Ishikawa (cell line): Measurements from ENCODE around the gene ASPA.
A peak's percentile ranks its signal among the peaks of the same experiment; 100 is the strongest.

Experiments used
- CEBPB ChIP-seq: IDR thresholded peaks from 2 replicates; pipeline ENCODE4 v1.6.1; 2012
- CREB1 ChIP-seq: IDR thresholded peaks from 2 replicates; pipeline ENCODE4 v1.6.1; 2012; ENCODE audit warnings: low read depth
- EGR1 ChIP-seq: IDR thresholded peaks from 2 replicates; pipeline ENCODE4 v1.6.1; 2012
- EP300 ChIP-seq: IDR thresholded peaks from 2 replicates; pipeline ENCODE4 v1.6.1; 2012; ENCODE audit warnings: borderline replicate concordance
- FOXM1 ChIP-seq: IDR thresholded peaks from 2 replicates; pipeline ENCODE4 v1.6.1; 2012; ENCODE audit warnings: low read depth, borderline replicate concordance
- NFIC ChIP-seq: IDR thresholded peaks from 2 replicates; pipeline ENCODE4 v1.6.1; 2012
- RAD21 ChIP-seq: IDR thresholded peaks from 2 replicates; pipeline ENCODE4 v1.6.1; 2012; ENCODE audit warnings: low read depth
- TAF1 ChIP-seq: IDR thresholded peaks from 2 replicates; pipeline ENCODE4 v1.6.1; 2012; ENCODE audit warnings: low read depth, mild to moderate bottlenecking
- TCF12 ChIP-seq: IDR thresholded peaks from 2 replicates; pipeline ENCODE4 v1.6.1; 2012; ENCODE audit warnings: low read depth
- TEAD4 ChIP-seq: IDR thresholded peaks from 2 replicates; pipeline ENCODE4 v1.6.1; 2012
- YY1 ChIP-seq: IDR thresholded peaks from 2 replicates; pipeline ENCODE4 v1.6.1; 2012; ENCODE audit warnings: low read depth
- ZBTB7A ChIP-seq: IDR thresholded peaks from 2 replicates; pipeline ENCODE4 v1.6.1; 2012; ENCODE audit warnings: low read depth
- TF ChIP-seq, protein P1 (sequence below): IDR thresholded peaks from 2 replicates; pipeline ENCODE4 v1.6.1; 2012; ENCODE audit warnings: low read depth, mild to moderate bottlenecking
- TF ChIP-seq, protein P2 (sequence below): IDR thresholded peaks from 2 replicates; pipeline ENCODE4 v1.6.1; 2012
- TF ChIP-seq, protein P3 (sequence below): IDR thresholded peaks from 2 replicates; pipeline ENCODE4 v1.6.1; 2012

Gene ASPA

DNA sequence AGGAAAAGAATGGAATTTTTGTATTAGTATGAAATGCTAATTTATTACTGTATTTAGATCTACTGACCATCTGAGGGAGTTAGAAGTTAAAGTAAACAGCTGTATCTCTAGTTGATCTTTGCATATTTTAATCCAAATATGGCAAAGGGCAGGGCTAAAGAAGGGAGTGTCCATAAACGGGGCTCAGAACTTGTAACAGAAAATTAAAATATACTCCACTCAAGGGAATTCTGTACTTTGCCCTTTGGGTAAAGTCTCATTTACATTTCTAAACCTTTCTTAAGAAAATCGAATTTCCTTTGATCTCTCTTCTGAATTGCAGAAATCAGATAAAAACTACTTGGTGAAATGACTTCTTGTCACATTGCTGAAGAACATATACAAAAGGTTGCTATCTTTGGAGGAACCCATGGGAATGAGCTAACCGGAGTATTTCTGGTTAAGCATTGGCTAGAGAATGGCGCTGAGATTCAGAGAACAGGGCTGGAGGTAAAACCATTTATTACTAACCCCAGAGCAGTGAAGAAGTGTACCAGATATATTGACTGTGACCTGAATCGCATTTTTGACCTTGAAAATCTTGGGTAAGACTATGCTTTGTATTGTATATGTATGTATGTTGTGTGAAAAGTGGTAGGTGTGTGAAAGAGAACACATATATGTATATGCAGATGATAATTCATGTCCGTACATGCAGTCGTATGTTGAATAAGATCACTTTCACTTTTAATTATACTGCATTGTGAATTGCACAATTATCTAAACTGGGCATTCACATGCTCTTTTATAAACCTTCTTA is at the start of gene ASPA:
Gene ASPA, plus strand, starts transcription at position 186 of the 799 bp plus-strand sequence. Its CDS starts 163 bp downstream, at position 349.
- no peak for TF ChIP-seq RAD21
- TF ChIP-seq CREB1: no peak
- no peak for TF ChIP-seq CEBPB

DNA sequence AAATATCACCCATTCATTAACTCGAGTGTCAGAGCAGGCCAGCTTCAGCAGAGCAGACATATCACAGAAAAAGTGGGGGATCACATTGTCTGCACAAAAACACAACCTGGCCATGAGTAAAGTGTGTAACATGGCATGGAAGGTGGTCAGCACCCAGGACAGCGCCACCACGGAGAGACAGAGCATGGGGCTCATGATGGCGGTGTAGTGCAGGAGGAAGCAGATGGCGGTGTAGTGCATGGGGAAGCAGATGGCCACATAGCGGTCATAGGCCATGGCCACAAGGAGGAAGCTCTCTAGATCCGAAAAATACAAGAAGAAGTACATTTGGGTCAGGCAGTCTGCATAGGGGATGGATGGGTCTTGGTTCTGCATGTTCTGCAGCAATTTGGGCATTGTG is 42.6 kb upstream of the ASPA start:
- TF ChIP-seq, protein P1, sequence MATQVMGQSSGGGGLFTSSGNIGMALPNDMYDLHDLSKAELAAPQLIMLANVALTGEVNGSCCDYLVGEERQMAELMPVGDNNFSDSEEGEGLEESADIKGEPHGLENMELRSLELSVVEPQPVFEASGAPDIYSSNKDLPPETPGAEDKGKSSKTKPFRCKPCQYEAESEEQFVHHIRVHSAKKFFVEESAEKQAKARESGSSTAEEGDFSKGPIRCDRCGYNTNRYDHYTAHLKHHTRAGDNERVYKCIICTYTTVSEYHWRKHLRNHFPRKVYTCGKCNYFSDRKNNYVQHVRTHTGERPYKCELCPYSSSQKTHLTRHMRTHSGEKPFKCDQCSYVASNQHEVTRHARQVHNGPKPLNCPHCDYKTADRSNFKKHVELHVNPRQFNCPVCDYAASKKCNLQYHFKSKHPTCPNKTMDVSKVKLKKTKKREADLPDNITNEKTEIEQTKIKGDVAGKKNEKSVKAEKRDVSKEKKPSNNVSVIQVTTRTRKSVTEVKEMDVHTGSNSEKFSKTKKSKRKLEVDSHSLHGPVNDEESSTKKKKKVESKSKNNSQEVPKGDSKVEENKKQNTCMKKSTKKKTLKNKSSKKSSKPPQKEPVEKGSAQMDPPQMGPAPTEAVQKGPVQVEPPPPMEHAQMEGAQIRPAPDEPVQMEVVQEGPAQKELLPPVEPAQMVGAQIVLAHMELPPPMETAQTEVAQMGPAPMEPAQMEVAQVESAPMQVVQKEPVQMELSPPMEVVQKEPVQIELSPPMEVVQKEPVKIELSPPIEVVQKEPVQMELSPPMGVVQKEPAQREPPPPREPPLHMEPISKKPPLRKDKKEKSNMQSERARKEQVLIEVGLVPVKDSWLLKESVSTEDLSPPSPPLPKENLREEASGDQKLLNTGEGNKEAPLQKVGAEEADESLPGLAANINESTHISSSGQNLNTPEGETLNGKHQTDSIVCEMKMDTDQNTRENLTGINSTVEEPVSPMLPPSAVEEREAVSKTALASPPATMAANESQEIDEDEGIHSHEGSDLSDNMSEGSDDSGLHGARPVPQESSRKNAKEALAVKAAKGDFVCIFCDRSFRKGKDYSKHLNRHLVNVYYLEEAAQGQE: peak; percentile 81
- peak; percentile 73 for TF ChIP-seq YY1

DNA sequence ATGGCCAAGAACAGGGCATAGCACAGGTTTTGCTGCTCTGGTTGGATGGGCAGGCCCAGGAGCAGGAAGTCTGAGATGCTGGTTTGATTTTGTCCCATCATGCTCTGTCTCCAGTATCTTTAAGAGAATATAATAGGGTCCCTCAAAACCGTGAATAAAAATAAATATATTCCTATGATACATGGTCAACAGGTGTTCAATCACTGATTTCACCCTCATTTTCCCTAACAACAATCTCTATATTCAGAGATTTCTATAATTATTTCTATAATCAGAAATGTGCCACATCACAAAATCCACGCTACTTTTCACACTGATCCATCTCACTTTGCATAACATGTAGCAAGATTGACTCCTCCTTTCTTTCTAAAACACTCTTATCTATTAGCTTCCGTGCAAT is 42.1 kb upstream of the ASPA start, which contains the start of gene OR1E2:
Gene OR1E2, minus strand, starts transcription at position 101 of the 400 bp plus-strand sequence. Its CDS starts 0 bp downstream, at position 101.
- TF ChIP-seq CREB1: no peak
- TF ChIP-seq FOXM1: no peak

DNA sequence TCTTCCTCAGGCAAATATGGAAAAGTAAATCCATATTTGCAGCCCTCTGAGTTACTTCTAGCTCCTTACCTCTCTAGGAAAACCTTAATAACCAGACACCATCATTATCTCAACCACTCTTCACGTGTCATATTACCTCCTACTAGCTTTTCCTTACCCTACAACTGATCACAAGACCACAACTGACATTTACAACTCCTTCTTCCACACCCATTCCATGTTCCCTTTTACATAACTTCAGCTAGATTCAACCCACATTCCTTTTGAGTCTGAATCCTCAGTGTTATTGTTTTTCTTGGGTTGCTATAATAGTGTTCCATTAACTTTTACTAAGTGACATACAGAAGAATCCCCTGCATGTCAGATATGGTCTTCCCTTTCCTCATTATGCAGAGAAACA is 37.4 kb upstream of the ASPA start:
- TF ChIP-seq TAF1: no peak
- TF ChIP-seq FOXM1: no peak
- TF ChIP-seq TEAD4: no peak
- no peak for TF ChIP-seq EGR1
- TF ChIP-seq ZBTB7A: no peak
- no peak for TF ChIP-seq CEBPB
- TF ChIP-seq, protein P2, sequence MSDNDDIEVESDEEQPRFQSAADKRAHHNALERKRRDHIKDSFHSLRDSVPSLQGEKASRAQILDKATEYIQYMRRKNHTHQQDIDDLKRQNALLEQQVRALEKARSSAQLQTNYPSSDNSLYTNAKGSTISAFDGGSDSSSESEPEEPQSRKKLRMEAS: no peak
- TF ChIP-seq, protein P3, sequence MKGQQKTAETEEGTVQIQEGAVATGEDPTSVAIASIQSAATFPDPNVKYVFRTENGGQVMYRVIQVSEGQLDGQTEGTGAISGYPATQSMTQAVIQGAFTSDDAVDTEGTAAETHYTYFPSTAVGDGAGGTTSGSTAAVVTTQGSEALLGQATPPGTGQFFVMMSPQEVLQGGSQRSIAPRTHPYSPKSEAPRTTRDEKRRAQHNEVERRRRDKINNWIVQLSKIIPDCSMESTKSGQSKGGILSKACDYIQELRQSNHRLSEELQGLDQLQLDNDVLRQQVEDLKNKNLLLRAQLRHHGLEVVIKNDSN: no peak
- TF ChIP-seq YY1: no peak
- TF ChIP-seq RAD21: no peak
- no peak for TF ChIP-seq TCF12
- no peak for TF ChIP-seq NFIC
- TF ChIP-seq CREB1: no peak
- TF ChIP-seq, protein P1: no peak
- TF ChIP-seq EP300: no peak

DNA sequence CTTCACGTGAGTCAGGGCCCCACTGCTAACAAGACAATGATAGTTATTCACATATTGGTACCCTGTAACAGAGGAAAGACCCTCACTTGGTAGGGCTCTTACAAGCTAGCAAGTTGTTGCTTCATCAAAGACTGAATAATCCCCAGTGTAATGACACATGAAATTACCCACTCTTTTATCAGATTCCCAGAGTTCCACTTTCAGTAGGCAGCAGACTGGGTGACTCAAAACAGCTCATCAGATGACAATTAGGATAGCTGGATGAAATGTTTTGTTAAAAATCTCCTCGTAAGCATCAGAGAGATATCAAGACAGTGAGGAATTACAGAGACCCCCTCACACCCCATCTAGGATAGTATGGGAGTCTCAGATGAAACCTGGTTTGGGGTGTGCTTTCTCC is 35.3 kb upstream of the ASPA start:
- TF ChIP-seq CREB1: no peak
- no peak for TF ChIP-seq CEBPB
- TF ChIP-seq, protein P1: no peak
- TF ChIP-seq YY1: no peak
- no peak for TF ChIP-seq FOXM1

DNA sequence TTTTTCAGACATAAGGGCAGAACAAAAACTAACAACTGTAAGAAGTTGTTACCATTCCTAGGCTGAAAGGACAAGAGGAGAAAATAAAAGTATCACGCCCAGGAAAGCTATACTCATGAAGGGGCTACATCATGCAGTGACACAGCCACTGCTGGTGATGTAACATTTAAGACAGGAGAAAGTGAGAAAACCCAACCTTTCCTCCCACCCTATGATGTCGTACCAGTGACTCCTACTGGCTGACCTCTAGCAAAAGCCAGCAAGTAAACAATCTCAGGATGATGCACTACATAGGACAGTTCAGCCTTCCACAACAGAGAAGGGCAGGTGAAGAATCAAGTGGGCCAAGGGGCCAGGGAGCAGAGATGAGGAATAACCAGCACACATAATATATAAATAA is 28.2 kb upstream of the ASPA start:
- TF ChIP-seq FOXM1: no peak
- TF ChIP-seq RAD21: peak; percentile 49; the same call in 1 of the 2 replicates
- TF ChIP-seq, protein P1: no peak
- TF ChIP-seq TEAD4: no peak
